ENCODE data around the gene USP54.

DNA sequence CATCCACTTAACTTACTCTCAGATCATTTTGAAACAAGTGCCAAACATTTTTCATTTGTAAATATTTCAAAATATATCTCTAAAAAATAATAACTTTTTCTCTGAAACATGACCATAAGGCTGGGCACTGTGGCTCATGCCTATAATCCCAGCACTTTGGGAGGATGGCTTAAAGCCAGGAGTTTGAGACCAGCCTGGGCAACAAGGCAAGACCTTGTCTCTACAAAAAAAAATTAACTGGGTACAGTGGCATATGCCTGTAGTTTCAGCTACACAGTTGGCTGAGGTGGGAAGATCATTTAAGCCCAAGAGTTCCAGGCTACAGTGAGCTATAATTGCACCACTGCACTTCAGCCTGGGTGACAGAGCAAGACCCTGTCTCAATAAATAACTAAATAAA is 36.4 kb downstream of the USP54 start:
- TF ChIP-seq, protein P1, sequence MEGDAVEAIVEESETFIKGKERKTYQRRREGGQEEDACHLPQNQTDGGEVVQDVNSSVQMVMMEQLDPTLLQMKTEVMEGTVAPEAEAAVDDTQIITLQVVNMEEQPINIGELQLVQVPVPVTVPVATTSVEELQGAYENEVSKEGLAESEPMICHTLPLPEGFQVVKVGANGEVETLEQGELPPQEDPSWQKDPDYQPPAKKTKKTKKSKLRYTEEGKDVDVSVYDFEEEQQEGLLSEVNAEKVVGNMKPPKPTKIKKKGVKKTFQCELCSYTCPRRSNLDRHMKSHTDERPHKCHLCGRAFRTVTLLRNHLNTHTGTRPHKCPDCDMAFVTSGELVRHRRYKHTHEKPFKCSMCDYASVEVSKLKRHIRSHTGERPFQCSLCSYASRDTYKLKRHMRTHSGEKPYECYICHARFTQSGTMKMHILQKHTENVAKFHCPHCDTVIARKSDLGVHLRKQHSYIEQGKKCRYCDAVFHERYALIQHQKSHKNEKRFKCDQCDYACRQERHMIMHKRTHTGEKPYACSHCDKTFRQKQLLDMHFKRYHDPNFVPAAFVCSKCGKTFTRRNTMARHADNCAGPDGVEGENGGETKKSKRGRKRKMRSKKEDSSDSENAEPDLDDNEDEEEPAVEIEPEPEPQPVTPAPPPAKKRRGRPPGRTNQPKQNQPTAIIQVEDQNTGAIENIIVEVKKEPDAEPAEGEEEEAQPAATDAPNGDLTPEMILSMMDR (IDR thresholded peaks at IDR 0.05): no peak
- TF ChIP-seq POLR2A (IDR thresholded peaks at IDR 0.05) (no peak), POLR2AphosphoS5 (IDR thresholded peaks at IDR 0.05) (no peak)

All from prostate gland (tissue), 2 donors.